B cell (primary cell): ENCODE data around the gene CENPL.

ENCODE experiments used
- EZH2 ChIP-seq: IDR thresholded peaks from 2 replicates; pipeline ENCODE4 v1.6.1; 2012; ENCODE audit warnings: borderline replicate concordance, low read depth, mild to moderate bottlenecking, moderate library complexity, low read length; ENCODE audit not compliant: insufficient read depth, poor library complexity, severe bottlenecking
- TF ChIP-seq, protein P1 (sequence below): fragments of 200-600 bp; IDR thresholded peaks from one replicate; pipeline ENCODE4 v1.8.0; 2022; ENCODE audit warnings: antibody characterized with exemption, mild to moderate bottlenecking

DNA sequence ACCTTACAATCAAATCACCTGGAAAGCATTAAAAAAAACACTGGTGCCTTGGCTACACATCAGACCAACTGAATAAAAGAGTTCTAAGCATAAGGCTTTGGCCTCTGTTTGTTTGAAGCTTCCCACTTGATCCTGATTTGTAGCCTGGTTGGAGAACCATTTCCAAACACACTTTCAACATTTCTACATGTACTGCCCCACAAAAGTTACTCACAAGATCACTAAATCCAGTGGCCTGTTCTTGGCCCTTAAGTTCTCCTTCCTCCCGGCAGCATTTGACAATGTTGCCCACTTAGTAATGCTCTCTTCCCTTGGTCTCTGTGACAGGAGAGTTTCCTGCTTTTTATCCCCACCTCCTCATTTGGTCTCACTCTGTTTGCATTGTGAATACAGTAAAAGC lies 31.3 kb upstream of the CENPL start:
- TF ChIP-seq, protein P1, sequence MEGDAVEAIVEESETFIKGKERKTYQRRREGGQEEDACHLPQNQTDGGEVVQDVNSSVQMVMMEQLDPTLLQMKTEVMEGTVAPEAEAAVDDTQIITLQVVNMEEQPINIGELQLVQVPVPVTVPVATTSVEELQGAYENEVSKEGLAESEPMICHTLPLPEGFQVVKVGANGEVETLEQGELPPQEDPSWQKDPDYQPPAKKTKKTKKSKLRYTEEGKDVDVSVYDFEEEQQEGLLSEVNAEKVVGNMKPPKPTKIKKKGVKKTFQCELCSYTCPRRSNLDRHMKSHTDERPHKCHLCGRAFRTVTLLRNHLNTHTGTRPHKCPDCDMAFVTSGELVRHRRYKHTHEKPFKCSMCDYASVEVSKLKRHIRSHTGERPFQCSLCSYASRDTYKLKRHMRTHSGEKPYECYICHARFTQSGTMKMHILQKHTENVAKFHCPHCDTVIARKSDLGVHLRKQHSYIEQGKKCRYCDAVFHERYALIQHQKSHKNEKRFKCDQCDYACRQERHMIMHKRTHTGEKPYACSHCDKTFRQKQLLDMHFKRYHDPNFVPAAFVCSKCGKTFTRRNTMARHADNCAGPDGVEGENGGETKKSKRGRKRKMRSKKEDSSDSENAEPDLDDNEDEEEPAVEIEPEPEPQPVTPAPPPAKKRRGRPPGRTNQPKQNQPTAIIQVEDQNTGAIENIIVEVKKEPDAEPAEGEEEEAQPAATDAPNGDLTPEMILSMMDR, result no peak
- TF ChIP-seq EZH2, result no peak
